A549 (cell line): Measurements from ENCODE around the gene LEUTX. TPM values are rescaled to one million over a fixed set of nuclear protein-coding genes. Genes with fewer than 3 reads are reported as not detected.

Experiments used
- ATAC-seq, 2 experiments: fragments of 200-7000 bp in 1 of 2; fragments of >200 bp in 1 of 2; cut with Nextera tagmentation in 1 of 2; cut with Tn5 transposase in 1 of 2; 3 replicates each; pipeline versions ENCODE4 v1.8.0 to v1.9.1; 2018 to 2020; ENCODE audit warnings: mild to moderate bottlenecking in 1 of 2, moderate library complexity in 1 of 2
- CTCF ChIA-PET: fragments of 300-600 bp; sonication (Branson Sonifier 250); formaldehyde crosslinking; extraction: SDS; loops from one replicate; lab custom pipeline; 2021; ENCODE audit warnings: antibody characterized with exemption, inconsistent platforms; lab: Yijun Ruan, JAX
- POLR2A ChIA-PET: fragments of 350-600 bp; formaldehyde crosslinking; extraction: SDS; loops from one replicate; lab custom pipeline; 2021; ENCODE audit warnings: antibody characterized with exemption, inconsistent platforms; lab: Yijun Ruan, JAX
- DNase-seq, 2 experiments: peaks; one replicate each; pipeline versions ENCODE4 v3.0.0 to v3.0.0-alpha.2; 2011 to 2016; ENCODE audit warnings: low read depth in 1 of 2, low spot score in 1 of 2
- FAIRE-seq: peaks from 2 replicates; lab custom pipeline; 2011; peaks lifted over from hg19 to GRCh38; lab: Jason Lieb, UNC
- H3K27ac ChIP-seq, 2 experiments: fragments of >200 bp; sonication (Bioruptor Twin); formaldehyde crosslinking; 3 replicates each; pipeline ENCODE4 v1.5.1; 2016 to 2017
- H3K4me1 ChIP-seq: fragments of >200 bp; sonication (Bioruptor Twin); formaldehyde crosslinking; 3 replicates; pipeline ENCODE4 v1.6.1; 2016
- H3K4me2 ChIP-seq: fragments of >200 bp; sonication (Bioruptor Twin); formaldehyde crosslinking; 3 replicates; pipeline ENCODE4 v1.6.1; 2016
- H3K4me3 ChIP-seq: fragments of >200 bp; sonication (Bioruptor Twin); formaldehyde crosslinking; 3 replicates; pipeline ENCODE4 v1.5.1; 2016
- H3K9me3 ChIP-seq: fragments of >200 bp; sonication (Bioruptor Twin); formaldehyde crosslinking; 3 replicates; pipeline ENCODE4 v1.6.1; 2016
- BHLHE40 ChIP-seq: IDR thresholded peaks from 2 replicates; pipeline ENCODE4 v1.6.1; 2012; ENCODE audit warnings: low read depth, low read length, inconsistent platforms
- EHF ChIP-seq: fragments of 250-450 bp; sonication (Bioruptor Pico); IDR thresholded peaks from 2 replicates; pipeline ENCODE4 v1.5.0; 2020; ENCODE audit warnings: mild to moderate bottlenecking
- EHMT2 ChIP-seq: fragments of 200-600 bp; sonication (generic); IDR thresholded peaks from 2 replicates; pipeline ENCODE4 v1.6.1; 2016; ENCODE audit warnings: antibody characterized with exemption, low read depth, mild to moderate bottlenecking, moderate library complexity
- EP300 ChIP-seq, 2 experiments: fragments of >200 bp; sonication (Bioruptor Twin); formaldehyde crosslinking; IDR thresholded peaks; 2 replicates in 1 of 2; 3 replicates in 1 of 2; pipeline ENCODE4 v1.6.1; 2016 to 2017
- FOSB ChIP-seq: fragments of 250-450 bp; sonication (Bioruptor Pico); IDR thresholded peaks from 2 replicates; pipeline ENCODE4 v1.5.0; 2020; ENCODE audit warnings: mild to moderate bottlenecking, moderate library complexity
- FOXS1 ChIP-seq: fragments of 250-450 bp; sonication (Bioruptor Pico); IDR thresholded peaks from 2 replicates; pipeline ENCODE4 v1.5.0; 2020; ENCODE audit warnings: mild to moderate bottlenecking, moderate library complexity
- GATA3 ChIP-seq: IDR thresholded peaks from 2 replicates; pipeline ENCODE4 v1.6.1; 2012; ENCODE audit warnings: borderline replicate concordance
- HOXA7 ChIP-seq: fragments of 250-450 bp; sonication (Bioruptor Pico); IDR thresholded peaks from 2 replicates; pipeline ENCODE4 v1.5.0; 2020; ENCODE audit warnings: mild to moderate bottlenecking, moderate library complexity
- HOXB5 ChIP-seq: fragments of 250-450 bp; sonication (Bioruptor Pico); IDR thresholded peaks from 2 replicates; pipeline ENCODE4 v1.5.0; 2020; ENCODE audit warnings: mild to moderate bottlenecking, moderate library complexity
- JUN ChIP-seq, 2 experiments: fragments of >200 bp; sonication (Bioruptor Twin); formaldehyde crosslinking; IDR thresholded peaks; 2 replicates in 1 of 2; 3 replicates in 1 of 2; pipeline ENCODE4 v1.6.1; 2016 to 2017
- MAFK ChIP-seq: fragments of 450-650 bp; IDR thresholded peaks from 2 replicates; pipeline ENCODE4 v1.6.1; 2014; ENCODE audit not compliant: partially characterized antibody
- MAX ChIP-seq: IDR thresholded peaks from 2 replicates; pipeline ENCODE4 v1.6.1; 2012
- MAZ ChIP-seq: fragments of 150-350 bp; IDR thresholded peaks from 2 replicates; pipeline ENCODE4 v1.6.1; 2014; ENCODE audit warnings: antibody characterized with exemption, low read depth, low read length, borderline replicate concordance
- MYC ChIP-seq: IDR thresholded peaks from 2 replicates; pipeline ENCODE4 v1.6.1; 2012; ENCODE audit warnings: mild to moderate bottlenecking, inconsistent platforms, low read length, improper control_type of control experiment, borderline replicate concordance
- NFE2L2 ChIP-seq: fragments of 150-350 bp; conservative IDR thresholded peaks from 2 replicates; pipeline ENCODE4 v1.6.1; 2014; ENCODE audit warnings: low read length
- NR3C1 ChIP-seq: fragments of >200 bp; sonication (Bioruptor Twin); formaldehyde crosslinking; IDR thresholded peaks from 3 replicates; pipeline ENCODE4 v1.6.1; 2017
- SMC3 ChIP-seq: fragments of >200 bp; sonication (Bioruptor Twin); formaldehyde crosslinking; IDR thresholded peaks from 3 replicates; pipeline ENCODE4 v1.6.1; 2018; ENCODE audit warnings: inconsistent platforms
- SREBF2 ChIP-seq: fragments of 450-650 bp; IDR thresholded peaks from 2 replicates; pipeline ENCODE4 v1.6.1; 2014; ENCODE audit warnings: mild to moderate bottlenecking, moderate library complexity
- ZNF302 ChIP-seq: fragments of 250-450 bp; sonication (Bioruptor Pico); IDR thresholded peaks from 2 replicates; pipeline ENCODE4 v1.9.0; 2021; ENCODE audit warnings: inconsistent platforms, mild to moderate bottlenecking, moderate library complexity
- ZSCAN20 ChIP-seq: fragments of 250-450 bp; sonication (Bioruptor Pico); IDR thresholded peaks from 2 replicates; pipeline ENCODE4 v1.8.0; 2022; ENCODE audit warnings: mild to moderate bottlenecking, moderate library complexity
- WGBS: methylation state at CpG from one replicate; pipeline ENCODE4 v1.1.6; 2017; ENCODE audit errors: missing lambda C conversion rate; 5-methylcytosine and 5-hydroxymethylcytosine counted together
- polyA plus RNA-seq, 4 experiments: library from polyadenylated mRNA; depleted of rRNA in 3 of 4; stranded (reverse); fragments of >200 nt; fragmentation: RNase III in 1 of 4; extraction: RNeasy Plus Mini Kit Qiagen cat#74134 plus additional on column Dnase treatment in 1 of 4; gene quantifications; 2 replicates in 3 of 4; 3 replicates in 1 of 4; pipeline ENCODE4 v1.2.3, GENCODE V29; 2011 to 2017
- TF ChIP-seq, protein P1 (sequence below): fragments of 450-650 bp; IDR thresholded peaks from 2 replicates; pipeline ENCODE4 v1.6.1; 2014; ENCODE audit warnings: antibody characterized with exemption
- TF ChIP-seq, protein P2 (sequence below): fragments of >200 bp; sonication (Bioruptor Twin); formaldehyde crosslinking; IDR thresholded peaks from 3 replicates; pipeline ENCODE4 v1.6.1; 2016

LEUTX gene
- polyA plus RNA-seq, 2 of the 4 experiments (the other 2 are of a cell fraction), result not detected

DNA sequence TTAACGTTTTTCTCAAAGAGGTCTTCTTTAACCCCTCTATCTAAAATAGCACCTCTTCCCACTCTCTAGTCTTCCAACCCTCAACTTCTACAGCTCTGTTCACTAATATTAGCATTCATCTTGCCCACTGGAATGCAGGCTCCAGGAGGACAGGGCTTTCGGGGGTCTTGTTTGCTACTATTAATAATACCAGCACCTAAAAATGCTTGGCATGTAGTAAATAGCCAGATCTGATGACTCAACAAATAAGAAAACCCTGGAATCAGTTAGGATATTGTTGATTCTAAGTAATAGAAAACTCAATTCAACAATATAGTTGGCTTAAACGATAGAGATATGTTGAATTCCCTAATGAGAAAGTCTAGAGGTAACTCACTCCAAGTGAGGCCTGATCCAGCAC, 41.1 kb downstream of the LEUTX start:
- no peak overlapping the region for H3K4me2 ChIP-seq
- no peaks in the 10 kb centered on the region for H3K4me1 ChIP-seq
- WGBS, result 82% methylated on average over 3 of the region's 3 CpGs
- FAIRE-seq (peak; percentile 56), DNase-seq (no peak), ATAC-seq (no peak)
- POLR2A ChIA-PET, result interaction anchor here (0.6 to 2.2 kb wide), 2 partner anchors 14 to 27 kb away, joined by 3 to 10 read pairs; partner anchors contain the start of genes DYRK1B and FBL
- CTCF ChIA-PET, result interaction anchor here (1.0 to 9.2 kb wide), 4 partner anchors 14 to 815 kb away, joined by 3 to 64 read pairs (median 13); no protein-coding TSS in a partner anchor
- no peak overlapping the region for H3K27ac ChIP-seq
- peak; percentile 92 for TF ChIP-seq MAFK
- TF ChIP-seq MAX, result no peak
- H3K9me3 ChIP-seq, result 0 out of 3 replicates have a peak, but pooled peaks cover 2% of the 10 kb centered on the region
- no peak overlapping the region for H3K4me3 ChIP-seq

DNA sequence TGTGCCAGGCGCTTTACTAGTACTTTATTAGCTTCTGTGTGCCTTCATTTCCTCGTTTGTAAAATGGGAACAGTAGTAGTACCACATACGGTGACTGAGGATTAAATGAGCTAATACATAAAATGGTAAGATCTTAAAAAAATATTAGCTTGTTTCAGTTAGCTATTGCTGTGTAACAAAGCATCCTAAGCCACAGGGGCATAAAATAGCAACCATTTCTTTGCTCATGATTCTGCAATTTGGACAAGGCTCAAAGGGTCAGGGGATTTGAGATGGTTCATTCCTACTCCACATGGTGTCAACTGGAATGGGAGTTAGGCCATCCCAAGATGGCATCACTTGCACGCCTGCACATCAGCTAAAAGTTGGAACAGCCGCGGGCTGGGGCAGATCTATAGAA, 42.0 kb downstream of the LEUTX start:
- Histone ChIP-seq H3K27ac (no peak overlapping the region), H3K4me2 (no peak overlapping the region), H3K4me1 (no peaks in the 10 kb centered on the region), H3K9me3 (0 out of 3 replicates have a peak, but pooled peaks cover 2% of the 10 kb centered on the region), H3K4me3 (no peak overlapping the region)
- FAIRE-seq, result peak; percentile 98
- whole genome bisulfite sequencing, result 88% methylated on average over 6 of the region's 6 CpGs
- no peak for DNase-seq
- ATAC-seq, result no peak
- CTCF ChIA-PET, result interaction anchor here (0.6 to 9.2 kb wide), 7 partner anchors 8 to 814 kb away, joined by 3 to 64 read pairs (median 5); no protein-coding TSS in a partner anchor
- TF ChIP-seq SREBF2 (no peak), BHLHE40 (no peak), EHF (CRISPR knock-in tag) (no peak), MAFK (no peak), ZNF302 (CRISPR knock-in tag) (no peak), NFE2L2 (no peak), MAX (no peak)
- TF ChIP-seq, protein P1, sequence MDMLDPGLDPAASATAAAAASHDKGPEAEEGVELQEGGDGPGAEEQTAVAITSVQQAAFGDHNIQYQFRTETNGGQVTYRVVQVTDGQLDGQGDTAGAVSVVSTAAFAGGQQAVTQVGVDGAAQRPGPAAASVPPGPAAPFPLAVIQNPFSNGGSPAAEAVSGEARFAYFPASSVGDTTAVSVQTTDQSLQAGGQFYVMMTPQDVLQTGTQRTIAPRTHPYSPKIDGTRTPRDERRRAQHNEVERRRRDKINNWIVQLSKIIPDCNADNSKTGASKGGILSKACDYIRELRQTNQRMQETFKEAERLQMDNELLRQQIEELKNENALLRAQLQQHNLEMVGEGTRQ, result no peak
- POLR2A ChIA-PET, result interaction anchor here (0.6 to 1.0 kb wide), 3 partner anchors 12 to 26 kb away, joined by 3 to 4 read pairs (median 4); partner anchors contain the start of genes DYRK1B and FBL

DNA sequence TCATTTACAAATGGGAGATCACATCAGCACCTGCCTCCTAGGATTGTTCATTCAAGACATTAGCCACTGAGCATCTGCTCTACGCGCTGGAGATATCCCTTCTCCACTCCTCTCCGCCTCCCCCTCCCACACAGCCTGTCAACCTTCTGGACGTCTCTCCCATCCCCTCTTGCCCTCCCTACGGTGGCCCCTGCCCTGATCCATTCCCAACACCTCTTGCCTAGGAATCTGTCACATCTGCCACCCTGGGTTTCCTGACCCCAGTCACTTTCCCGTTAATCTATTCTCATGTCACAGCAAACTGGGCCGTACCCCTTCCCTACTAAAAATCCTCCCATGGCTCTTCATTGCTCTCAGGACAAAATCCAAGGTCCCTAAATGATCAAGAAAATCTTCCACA, 45.0 kb downstream of the LEUTX start:
- H3K27ac ChIP-seq, result no peak overlapping the region
- POLR2A ChIA-PET, result interaction anchor here (1.8 kb wide), 1 partner anchor 10 kb away, joined by 5 read pairs; no protein-coding TSS in a partner anchor

More for the DNA sequence above, 45.0 kb downstream of the LEUTX start:
- ATAC-seq, result peak in 1 of 2 experiments; percentile 3; a peak in 1 of 6 replicates
- CTCF ChIA-PET, result interaction anchor here (1.3 to 9.2 kb wide), 4 partner anchors 17 to 31 kb away, joined by 3 to 64 read pairs (median 6); partner anchors contain the start of gene FBL
- no peak overlapping the region for H3K4me2 ChIP-seq
- no peaks in the 10 kb centered on the region for H3K4me1 ChIP-seq
- FAIRE-seq, result no peak
- WGBS, result 95% methylated on average over 7 of the region's 7 CpGs
- H3K4me3 ChIP-seq, result no peak overlapping the region
- DNase-seq, result no peak
- TF ChIP-seq EHMT2 (no peak), EP300 (IDR thresholded peaks at IDR 0.05) (no peak), FOSB (CRISPR knock-in tag) (no peak), ZNF302 (CRISPR knock-in tag) (no peak), ZSCAN20 (no peak), MAZ (no peak), JUN (IDR thresholded peaks at IDR 0.05) (no peak; a peak in 1 of 5 replicates), HOXA7 (CRISPR knock-in tag) (no peak), BHLHE40 (no peak), FOXS1 (CRISPR knock-in tag) (no peak), SMC3 (no peak), MYC (no peak), NR3C1 (no peak), HOXB5 (CRISPR knock-in tag) (no peak), GATA3 (no peak)
- TF ChIP-seq, protein P2, sequence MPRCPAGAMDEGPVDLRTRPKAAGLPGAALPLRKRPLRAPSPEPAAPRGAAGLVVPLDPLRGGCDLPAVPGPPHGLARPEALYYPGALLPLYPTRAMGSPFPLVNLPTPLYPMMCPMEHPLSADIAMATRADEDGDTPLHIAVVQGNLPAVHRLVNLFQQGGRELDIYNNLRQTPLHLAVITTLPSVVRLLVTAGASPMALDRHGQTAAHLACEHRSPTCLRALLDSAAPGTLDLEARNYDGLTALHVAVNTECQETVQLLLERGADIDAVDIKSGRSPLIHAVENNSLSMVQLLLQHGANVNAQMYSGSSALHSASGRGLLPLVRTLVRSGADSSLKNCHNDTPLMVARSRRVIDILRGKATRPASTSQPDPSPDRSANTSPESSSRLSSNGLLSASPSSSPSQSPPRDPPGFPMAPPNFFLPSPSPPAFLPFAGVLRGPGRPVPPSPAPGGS, result no peak
- 0 out of 3 replicates have a peak, but pooled peaks cover 2% of the 10 kb centered on the region for H3K9me3 ChIP-seq
